WTC11 (cell line): ENCODE data around the gene LRMDA. TPM values are rescaled to one million over a fixed set of nuclear protein-coding genes. Genes with fewer than 3 reads are reported as not detected.

Experiments used
- ATAC-seq: fragments of 200-7000 bp; cut with Tn5 transposase; 2 replicates; pipeline ENCODE4 v1.10.0; 2021; ENCODE audit warnings: mild to moderate bottlenecking, moderate library complexity
- CTCF ChIA-PET: fragments of 300-600 bp; sonication (Branson Sonifier 250); formaldehyde crosslinking; loops from one replicate; lab custom pipeline; 2021; ENCODE audit warnings: antibody characterized with exemption; lab: Charles Lee
- POLR2A ChIA-PET: fragments of 350-600 bp; sonication (Branson Sonifier 250); formaldehyde crosslinking; loops from one replicate; lab custom pipeline; 2021; ENCODE audit warnings: antibody characterized with exemption; lab: Charles Lee
- DNase-seq: peaks from one replicate; pipeline ENCODE4 v3.0.0; 2021; ENCODE audit warnings: low spot score
- H3K27ac Mint-ChIP-seq: 2 replicates; pipeline ENCODE4 v1.8.0; 2021; ENCODE audit warnings: mixed read lengths
- H3K27me3 Mint-ChIP-seq: 2 replicates; pipeline ENCODE4 v1.8.0; 2021; ENCODE audit warnings: low read depth, mild to moderate bottlenecking, moderate library complexity, mixed read lengths
- H3K36me3 Mint-ChIP-seq: 2 replicates; pipeline ENCODE4 v1.8.0; 2021; ENCODE audit warnings: mixed read lengths
- H3K4me1 Mint-ChIP-seq: 2 replicates; pipeline ENCODE4 v1.8.0; 2022; ENCODE audit warnings: mixed read lengths
- H3K4me3 Mint-ChIP-seq: 2 replicates; pipeline ENCODE4 v1.8.0; 2021; ENCODE audit warnings: mild to moderate bottlenecking, moderate library complexity, mixed read lengths
- H3K9me3 Mint-ChIP-seq: 2 replicates; pipeline ENCODE4 v1.8.0; 2021; ENCODE audit warnings: mixed read lengths
- ATF1 ChIP-seq: sonication (generic); formaldehyde crosslinking; IDR thresholded peaks from 2 replicates; pipeline ENCODE4 v1.8.1; 2023; ENCODE audit warnings: mild to moderate bottlenecking, moderate library complexity, missing genetic modification reagents
- ATF6 ChIP-seq: sonication (generic); formaldehyde crosslinking; IDR thresholded peaks from 2 replicates; pipeline ENCODE4 v1.8.1; 2023; ENCODE audit warnings: mild to moderate bottlenecking, missing genetic modification reagents
- CREB1 ChIP-seq: sonication (generic); formaldehyde crosslinking; IDR thresholded peaks from 2 replicates; pipeline ENCODE4 v1.8.0; 2023; ENCODE audit warnings: mild to moderate bottlenecking, missing genetic modification reagents
- CREM ChIP-seq: sonication (generic); formaldehyde crosslinking; IDR thresholded peaks from 2 replicates; pipeline ENCODE4 v1.8.1; 2022; ENCODE audit warnings: mild to moderate bottlenecking, missing genetic modification reagents, moderate library complexity
- FOXJ3 ChIP-seq: sonication (generic); formaldehyde crosslinking; IDR thresholded peaks from 2 replicates; pipeline ENCODE4 v1.9.0; 2021; ENCODE audit warnings: missing genetic modification reagents, mild to moderate bottlenecking, borderline replicate concordance
- GABPB1 ChIP-seq: sonication (generic); formaldehyde crosslinking; IDR thresholded peaks from 2 replicates; pipeline ENCODE4 v1.8.1; 2023; ENCODE audit warnings: mild to moderate bottlenecking, missing genetic modification reagents
- GRHL2 ChIP-seq: fragments of 250-450 bp; sonication (Bioruptor Pico); IDR thresholded peaks from 2 replicates; pipeline ENCODE4 v1.8.0; 2022; ENCODE audit warnings: mild to moderate bottlenecking, moderate library complexity; ENCODE audit not compliant: insufficient replicate concordance, severe bottlenecking
- HMGA2 ChIP-seq: fragments of 250-450 bp; sonication (Bioruptor Pico); IDR thresholded peaks from 2 replicates; pipeline ENCODE4 v1.4.0; 2021; ENCODE audit warnings: mild to moderate bottlenecking, moderate library complexity
- IRF1 ChIP-seq: sonication (generic); formaldehyde crosslinking; IDR thresholded peaks from 2 replicates; pipeline ENCODE4 v1.8.0; 2023; ENCODE audit warnings: missing genetic modification reagents
- NFE2L1 ChIP-seq: sonication (generic); formaldehyde crosslinking; IDR thresholded peaks from 2 replicates; pipeline ENCODE4 v1.8.1; 2023; ENCODE audit warnings: missing genetic modification reagents
- OVOL2 ChIP-seq: fragments of 250-450 bp; sonication (Bioruptor Pico); IDR thresholded peaks from 2 replicates; pipeline ENCODE4 v1.9.0; 2021; ENCODE audit warnings: mild to moderate bottlenecking, borderline replicate concordance
- RELA ChIP-seq: sonication (generic); formaldehyde crosslinking; IDR thresholded peaks from 2 replicates; pipeline ENCODE4 v1.8.1; 2022; ENCODE audit warnings: missing genetic modification reagents, mild to moderate bottlenecking, borderline replicate concordance
- TEAD1 ChIP-seq: sonication (generic); formaldehyde crosslinking; IDR thresholded peaks from 2 replicates; pipeline ENCODE4 v1.8.0; 2022; ENCODE audit warnings: mild to moderate bottlenecking, missing genetic modification reagents
- TEAD4 ChIP-seq: sonication (generic); formaldehyde crosslinking; IDR thresholded peaks from 2 replicates; pipeline ENCODE4 v1.8.0; 2022; ENCODE audit warnings: mild to moderate bottlenecking, missing genetic modification reagents
- ZBTB43 ChIP-seq: sonication (generic); formaldehyde crosslinking; IDR thresholded peaks from 2 replicates; pipeline ENCODE4 v1.8.1; 2023; ENCODE audit warnings: mild to moderate bottlenecking, missing genetic modification reagents
- ZNF263 ChIP-seq: sonication (generic); formaldehyde crosslinking; IDR thresholded peaks from 2 replicates; pipeline ENCODE4 v1.8.1; 2022; ENCODE audit warnings: low read depth, mild to moderate bottlenecking, moderate library complexity, missing genetic modification reagents
- ZNF425 ChIP-seq: fragments of 250-450 bp; sonication (Bioruptor Pico); conservative IDR thresholded peaks from 2 replicates; pipeline ENCODE4 v1.9.0; 2021; ENCODE audit warnings: mild to moderate bottlenecking
- ZSCAN18 ChIP-seq: fragments of 250-450 bp; sonication (Bioruptor Pico); IDR thresholded peaks from 2 replicates; pipeline ENCODE4 v2.1.2; 2022; ENCODE audit warnings: mild to moderate bottlenecking, moderate library complexity
- total RNA-seq: library from RNA; stranded (reverse); gene quantifications from 3 replicates; pipeline ENCODE4 v1.2.3, GENCODE V29; 2021
- TF ChIP-seq, protein P1 (sequence below): sonication (generic); formaldehyde crosslinking; IDR thresholded peaks from 2 replicates; pipeline ENCODE4 v1.8.0; 2023; ENCODE audit warnings: mild to moderate bottlenecking, missing genetic modification reagents
- TF ChIP-seq, protein P2 (sequence below): sonication (generic); formaldehyde crosslinking; IDR thresholded peaks from 2 replicates; pipeline ENCODE4 v1.8.0; 2023; ENCODE audit warnings: missing genetic modification reagents, mild to moderate bottlenecking, borderline replicate concordance

Gene LRMDA
- total RNA-seq, 1 experiment from 2014 or later, result 0.92 TPM

DNA sequence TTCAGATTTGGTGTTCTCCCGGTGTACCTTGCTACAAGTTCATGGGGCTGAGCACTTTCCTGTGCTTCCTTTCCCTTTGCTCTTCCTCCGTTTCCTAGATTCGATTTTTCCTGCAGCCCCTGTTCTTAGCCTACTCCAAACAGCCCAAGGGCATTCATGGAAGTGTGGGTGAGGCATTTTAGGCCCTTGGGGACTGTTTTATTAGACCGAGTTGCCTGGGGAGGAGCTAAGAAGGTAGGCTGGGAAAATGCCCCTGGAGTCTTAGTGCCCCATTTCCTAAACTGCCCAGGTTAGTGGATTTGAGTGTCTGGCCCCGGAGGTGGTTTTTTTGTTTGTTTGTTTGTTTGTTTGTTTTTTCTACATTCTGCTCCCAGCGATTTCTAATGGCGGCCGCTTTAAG is 1.8 kb downstream of the LRMDA start:
- Mint-ChIP-seq H3K27me3 (peaks cover 97% of the 10 kb centered on the region), H3K36me3 (no peaks in the 10 kb centered on the region), H3K4me1 (peaks cover 41% of the 10 kb centered on the region), H3K4me3 (peak overlapping the region; percentile 54), H3K9me3 (no peaks in the 10 kb centered on the region), H3K27ac (no peak overlapping the region)
- ATAC-seq (no peak), DNase-seq (no peak)
- no peak for TF ChIP-seq RELA (CRISPR knock-in tag)
- TF ChIP-seq ZSCAN18 (CRISPR knock-in tag), result no peak
- no peak for TF ChIP-seq GABPB1 (CRISPR knock-in tag)
- no peak for TF ChIP-seq FOXJ3 (CRISPR knock-in tag)
- TF ChIP-seq OVOL2 (CRISPR knock-in tag), result no peak
- TF ChIP-seq TEAD1 (CRISPR knock-in tag), result no peak
- no peak for TF ChIP-seq ZNF425 (CRISPR knock-in tag)
- TF ChIP-seq TEAD4 (CRISPR knock-in tag), result no peak
- no peak for TF ChIP-seq ATF6
- TF ChIP-seq ZBTB43 (CRISPR knock-in tag), result no peak
- no peak for TF ChIP-seq NFE2L1
- TF ChIP-seq HMGA2 (CRISPR knock-in tag), result no peak
- no peak for TF ChIP-seq ATF1 (CRISPR knock-in tag)
- TF ChIP-seq CREB1, result no peak
- no peak for TF ChIP-seq ZNF263 (CRISPR knock-in tag)
- TF ChIP-seq, protein P1, sequence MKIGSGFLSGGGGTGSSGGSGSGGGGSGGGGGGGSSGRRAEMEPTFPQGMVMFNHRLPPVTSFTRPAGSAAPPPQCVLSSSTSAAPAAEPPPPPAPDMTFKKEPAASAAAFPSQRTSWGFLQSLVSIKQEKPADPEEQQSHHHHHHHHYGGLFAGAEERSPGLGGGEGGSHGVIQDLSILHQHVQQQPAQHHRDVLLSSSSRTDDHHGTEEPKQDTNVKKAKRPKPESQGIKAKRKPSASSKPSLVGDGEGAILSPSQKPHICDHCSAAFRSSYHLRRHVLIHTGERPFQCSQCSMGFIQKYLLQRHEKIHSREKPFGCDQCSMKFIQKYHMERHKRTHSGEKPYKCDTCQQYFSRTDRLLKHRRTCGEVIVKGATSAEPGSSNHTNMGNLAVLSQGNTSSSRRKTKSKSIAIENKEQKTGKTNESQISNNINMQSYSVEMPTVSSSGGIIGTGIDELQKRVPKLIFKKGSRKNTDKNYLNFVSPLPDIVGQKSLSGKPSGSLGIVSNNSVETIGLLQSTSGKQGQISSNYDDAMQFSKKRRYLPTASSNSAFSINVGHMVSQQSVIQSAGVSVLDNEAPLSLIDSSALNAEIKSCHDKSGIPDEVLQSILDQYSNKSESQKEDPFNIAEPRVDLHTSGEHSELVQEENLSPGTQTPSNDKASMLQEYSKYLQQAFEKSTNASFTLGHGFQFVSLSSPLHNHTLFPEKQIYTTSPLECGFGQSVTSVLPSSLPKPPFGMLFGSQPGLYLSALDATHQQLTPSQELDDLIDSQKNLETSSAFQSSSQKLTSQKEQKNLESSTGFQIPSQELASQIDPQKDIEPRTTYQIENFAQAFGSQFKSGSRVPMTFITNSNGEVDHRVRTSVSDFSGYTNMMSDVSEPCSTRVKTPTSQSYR (CRISPR knock-in tag), result no peak
- TF ChIP-seq CREM (CRISPR knock-in tag), result no peak
- no peak for TF ChIP-seq GRHL2 (CRISPR knock-in tag)
- TF ChIP-seq, protein P2, sequence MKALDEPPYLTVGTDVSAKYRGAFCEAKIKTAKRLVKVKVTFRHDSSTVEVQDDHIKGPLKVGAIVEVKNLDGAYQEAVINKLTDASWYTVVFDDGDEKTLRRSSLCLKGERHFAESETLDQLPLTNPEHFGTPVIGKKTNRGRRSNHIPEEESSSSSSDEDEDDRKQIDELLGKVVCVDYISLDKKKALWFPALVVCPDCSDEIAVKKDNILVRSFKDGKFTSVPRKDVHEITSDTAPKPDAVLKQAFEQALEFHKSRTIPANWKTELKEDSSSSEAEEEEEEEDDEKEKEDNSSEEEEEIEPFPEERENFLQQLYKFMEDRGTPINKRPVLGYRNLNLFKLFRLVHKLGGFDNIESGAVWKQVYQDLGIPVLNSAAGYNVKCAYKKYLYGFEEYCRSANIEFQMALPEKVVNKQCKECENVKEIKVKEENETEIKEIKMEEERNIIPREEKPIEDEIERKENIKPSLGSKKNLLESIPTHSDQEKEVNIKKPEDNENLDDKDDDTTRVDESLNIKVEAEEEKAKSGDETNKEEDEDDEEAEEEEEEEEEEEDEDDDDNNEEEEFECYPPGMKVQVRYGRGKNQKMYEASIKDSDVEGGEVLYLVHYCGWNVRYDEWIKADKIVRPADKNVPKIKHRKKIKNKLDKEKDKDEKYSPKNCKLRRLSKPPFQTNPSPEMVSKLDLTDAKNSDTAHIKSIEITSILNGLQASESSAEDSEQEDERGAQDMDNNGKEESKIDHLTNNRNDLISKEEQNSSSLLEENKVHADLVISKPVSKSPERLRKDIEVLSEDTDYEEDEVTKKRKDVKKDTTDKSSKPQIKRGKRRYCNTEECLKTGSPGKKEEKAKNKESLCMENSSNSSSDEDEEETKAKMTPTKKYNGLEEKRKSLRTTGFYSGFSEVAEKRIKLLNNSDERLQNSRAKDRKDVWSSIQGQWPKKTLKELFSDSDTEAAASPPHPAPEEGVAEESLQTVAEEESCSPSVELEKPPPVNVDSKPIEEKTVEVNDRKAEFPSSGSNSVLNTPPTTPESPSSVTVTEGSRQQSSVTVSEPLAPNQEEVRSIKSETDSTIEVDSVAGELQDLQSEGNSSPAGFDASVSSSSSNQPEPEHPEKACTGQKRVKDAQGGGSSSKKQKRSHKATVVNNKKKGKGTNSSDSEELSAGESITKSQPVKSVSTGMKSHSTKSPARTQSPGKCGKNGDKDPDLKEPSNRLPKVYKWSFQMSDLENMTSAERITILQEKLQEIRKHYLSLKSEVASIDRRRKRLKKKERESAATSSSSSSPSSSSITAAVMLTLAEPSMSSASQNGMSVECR (CRISPR knock-in tag), result no peak
- no peak for TF ChIP-seq IRF1 (CRISPR knock-in tag)
- POLR2A ChIA-PET, result interaction anchor here (0.6 kb wide), 1 partner anchor 10 kb away, joined by 3 read pairs; no protein-coding TSS in a partner anchor
- CTCF ChIA-PET, result interaction anchor here (1.3 kb wide), 1 partner anchor 38 kb away, joined by 5 read pairs; no protein-coding TSS in a partner anchor
